Umbilical cord (tissue), 2 donors: Measurements from ENCODE around the gene KANK4. TPM values are rescaled to one million over a fixed set of nuclear protein-coding genes. Genes with fewer than 3 reads are reported as not detected.
A peak's percentile ranks its signal among the peaks of the same experiment; 100 is the strongest.
"Not testable (repeated sequence)": the region's sequence is repeated elsewhere in the genome, so short reads cannot be mapped to it uniquely, and the experiment has no call there.

ENCODE experiments used
- DNase-seq: peaks from one replicate; pipeline ENCODE4 v3.0.0-alpha.2; 2015; ENCODE audit warnings: low spot score
- total RNA-seq: library from RNA; depleted of rRNA; stranded (reverse); fragments of >200 nt; gene quantifications from one replicate; pipeline ENCODE4 v1.2.3, GENCODE V29; 2014; ENCODE audit warnings: low replicate concordance; ENCODE audit not compliant: insufficient read depth

Gene KANK4
- total RNA-seq, 1 donor from 2014 or later: 16.1 TPM

DNA sequence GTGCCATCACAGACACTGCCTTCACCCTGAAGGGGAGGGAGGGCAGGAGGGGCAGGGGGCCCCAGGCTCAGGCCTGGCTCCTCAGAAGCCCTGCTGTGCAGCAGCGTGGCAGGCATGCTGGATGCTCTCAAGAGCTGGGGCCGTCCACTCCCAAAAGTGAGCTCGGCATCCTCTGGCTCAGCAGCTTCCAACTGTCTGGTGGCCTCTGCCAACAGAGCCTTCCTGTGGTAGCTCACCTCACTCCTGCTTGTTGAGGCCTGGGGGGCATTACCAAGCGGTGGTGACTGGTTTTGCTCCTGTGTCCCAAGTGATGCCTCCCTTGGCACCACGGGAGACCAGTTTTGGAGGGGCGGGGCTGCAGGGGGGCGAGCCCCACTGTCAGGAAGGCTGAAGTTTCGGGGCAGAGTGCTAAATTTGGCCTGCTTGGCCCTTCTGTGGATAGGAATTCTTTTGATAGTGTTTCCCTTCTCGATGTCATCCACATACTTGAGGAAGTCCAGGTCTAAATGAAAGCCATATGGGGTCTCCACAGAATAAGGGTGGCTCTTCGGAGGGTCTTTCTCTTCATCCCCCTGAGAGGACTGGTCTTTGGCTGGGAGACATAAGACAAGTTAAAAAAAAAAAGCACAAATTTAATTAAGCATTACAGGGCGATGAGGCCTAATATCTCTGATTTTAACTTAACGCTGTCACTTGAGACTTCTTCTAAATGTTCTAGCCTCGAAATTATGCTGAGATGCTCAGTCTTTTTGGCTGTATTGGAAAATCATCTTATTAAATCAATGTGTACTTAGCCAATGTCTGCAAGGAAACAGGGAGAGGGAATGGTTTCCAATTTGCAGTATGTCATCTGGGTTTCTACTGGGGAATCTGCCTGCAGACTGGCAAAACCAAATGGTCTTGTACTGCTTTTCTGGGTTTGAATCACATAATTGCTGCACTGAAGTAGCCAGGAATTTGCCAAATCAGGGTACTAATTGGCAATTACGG is 44.4 kb downstream of the KANK4 start:
- no peak for DNase-seq

DNA sequence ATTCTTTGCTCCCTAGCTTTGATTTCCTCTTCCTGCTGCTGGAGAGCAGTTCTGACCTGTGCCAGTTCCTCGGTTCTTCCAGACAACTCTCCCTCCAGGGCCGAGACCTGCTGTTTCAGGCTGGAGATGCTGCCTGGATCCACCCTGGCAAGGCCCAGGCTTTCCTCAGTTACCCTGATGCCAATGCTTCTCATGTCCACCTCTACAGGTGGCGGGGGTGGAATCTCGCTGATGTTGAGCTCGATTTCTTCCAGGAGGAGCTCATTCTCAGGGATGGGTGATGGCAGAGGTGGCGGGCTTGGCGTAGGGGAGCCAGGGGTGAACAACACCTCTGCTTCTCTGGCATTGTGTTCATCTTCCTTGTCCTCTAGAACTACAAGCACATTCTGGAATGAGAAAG is 45.3 kb downstream of the KANK4 start:
- no peak for DNase-seq

DNA sequence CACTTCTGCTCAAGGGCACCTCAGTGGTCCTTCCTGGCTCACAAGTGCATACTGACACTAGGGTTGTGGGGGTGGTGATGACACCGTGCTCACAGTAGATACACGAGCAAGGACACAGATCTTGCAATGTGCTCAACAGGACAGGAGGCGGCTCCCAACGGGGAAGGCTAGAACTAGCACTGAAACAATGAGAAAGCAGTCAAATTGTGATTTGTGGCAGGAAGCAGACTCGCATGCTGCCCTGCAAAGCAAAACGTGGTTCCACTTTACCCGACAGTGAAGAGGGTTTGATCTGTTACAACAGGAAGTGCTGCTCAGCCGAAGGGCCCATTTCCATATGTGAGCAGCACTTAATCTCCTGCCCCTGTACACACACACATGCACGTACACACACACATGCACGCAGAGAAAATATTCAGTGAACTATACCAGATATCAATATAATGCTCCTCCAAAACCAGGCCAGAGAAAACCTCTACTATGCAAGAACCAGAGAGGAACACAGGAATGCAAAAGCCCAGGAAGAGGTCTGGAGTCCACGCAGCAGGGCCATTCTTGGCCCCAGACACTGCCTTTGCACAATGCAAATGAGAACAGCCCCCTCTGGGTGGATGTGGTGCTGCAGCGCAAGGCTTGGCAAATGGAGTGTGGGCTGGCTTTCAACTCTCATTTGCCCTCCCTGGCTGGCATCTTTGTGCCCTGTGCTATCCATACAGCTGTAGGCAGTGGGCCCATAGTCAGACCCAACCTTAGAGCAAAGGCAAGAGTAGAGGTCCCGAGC is 47.1 kb downstream of the KANK4 start:
- DNase-seq: no peak

DNA sequence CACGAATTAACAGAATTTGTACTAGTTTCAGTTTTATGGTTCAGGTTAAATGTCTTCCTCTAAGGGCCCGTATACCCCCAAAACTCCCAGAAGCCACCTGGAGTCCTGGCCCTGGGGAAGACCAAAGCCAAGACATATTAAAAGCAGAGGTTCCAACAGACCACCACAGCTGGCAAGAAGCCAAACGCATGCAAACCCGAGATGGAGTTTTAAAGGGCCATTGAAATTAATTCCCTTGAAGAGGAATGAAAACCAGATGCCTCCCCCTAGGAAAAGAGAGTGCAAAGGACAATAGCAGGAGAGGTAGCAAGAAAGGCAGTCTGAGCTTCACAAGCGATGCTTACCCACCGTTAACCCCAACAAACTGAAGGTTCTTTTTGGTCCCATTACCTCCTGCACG is 48.1 kb downstream of the KANK4 start:
- DNase-seq: no peak

DNA sequence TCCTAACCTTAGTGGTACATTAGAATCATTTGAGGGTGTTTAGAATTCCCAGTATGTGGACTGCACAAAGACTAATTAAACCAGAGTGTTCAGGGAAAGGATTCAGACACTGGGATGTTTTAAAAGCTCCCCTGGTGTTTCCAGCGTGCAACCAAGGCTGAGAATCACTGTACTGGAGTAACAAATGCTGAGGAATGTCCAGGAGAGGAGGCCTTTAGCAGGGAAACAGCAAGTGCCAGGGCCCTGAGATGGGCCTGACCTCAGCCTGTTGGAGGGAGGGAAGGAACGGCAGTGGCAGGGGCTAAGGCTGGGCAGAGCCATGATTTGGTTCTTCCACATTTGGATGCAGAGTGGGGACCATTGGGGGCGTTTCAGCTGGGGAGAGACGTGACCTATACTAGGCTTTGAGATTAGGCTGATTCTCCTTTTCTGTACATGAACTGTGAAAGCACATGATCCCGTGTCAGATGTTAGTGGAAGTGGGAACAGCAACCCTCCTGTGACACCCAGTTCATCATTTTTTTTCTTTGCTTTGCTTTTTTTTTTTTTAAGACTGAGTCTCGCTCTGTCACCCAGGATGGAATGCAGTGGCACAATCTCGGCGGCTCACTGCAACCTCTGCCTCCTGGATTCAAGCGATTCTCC is 49.3 kb downstream of the KANK4 start:
- DNase-seq: no peak

DNA sequence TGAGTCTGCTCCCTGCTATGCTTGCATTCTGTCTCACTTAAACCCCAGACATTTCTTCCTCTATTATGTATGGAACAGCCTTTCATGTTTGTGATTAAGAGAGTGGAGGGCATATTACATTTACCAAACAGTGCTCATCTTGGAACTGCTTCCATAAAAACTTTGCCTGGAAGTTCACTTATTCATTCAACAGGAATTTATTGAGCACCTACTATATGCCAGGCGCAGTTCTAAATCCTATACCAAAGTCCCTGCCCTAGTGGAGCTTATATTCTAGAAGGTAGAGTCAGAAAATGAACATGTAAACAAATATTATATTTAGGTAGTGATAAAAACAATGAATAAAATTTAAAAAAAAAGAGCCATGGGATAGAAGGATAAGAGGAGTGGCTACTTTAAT is 49.8 kb downstream of the KANK4 start:
- DNase-seq: no peak

DNA sequence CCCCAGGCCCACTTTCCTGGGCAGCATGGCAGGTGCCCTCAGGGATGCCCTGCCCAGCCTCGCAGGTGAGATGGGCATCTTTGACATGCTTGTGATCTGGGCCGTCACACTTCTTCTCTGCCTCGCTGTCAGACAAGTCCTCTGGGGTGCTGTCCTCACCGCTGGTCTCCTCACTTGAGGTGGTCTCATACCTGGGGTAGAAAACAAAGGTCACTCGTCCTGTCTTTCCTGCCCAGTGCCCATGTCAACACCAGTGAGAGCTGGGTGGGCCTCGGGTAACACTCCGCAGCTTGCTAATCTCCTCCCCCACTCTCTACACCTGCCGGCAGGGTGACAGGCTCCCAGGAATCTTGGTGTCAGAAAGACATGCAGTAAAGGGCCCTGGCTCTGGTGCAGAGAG is 50.9 kb downstream of the KANK4 start:
- no peak for DNase-seq

DNA sequence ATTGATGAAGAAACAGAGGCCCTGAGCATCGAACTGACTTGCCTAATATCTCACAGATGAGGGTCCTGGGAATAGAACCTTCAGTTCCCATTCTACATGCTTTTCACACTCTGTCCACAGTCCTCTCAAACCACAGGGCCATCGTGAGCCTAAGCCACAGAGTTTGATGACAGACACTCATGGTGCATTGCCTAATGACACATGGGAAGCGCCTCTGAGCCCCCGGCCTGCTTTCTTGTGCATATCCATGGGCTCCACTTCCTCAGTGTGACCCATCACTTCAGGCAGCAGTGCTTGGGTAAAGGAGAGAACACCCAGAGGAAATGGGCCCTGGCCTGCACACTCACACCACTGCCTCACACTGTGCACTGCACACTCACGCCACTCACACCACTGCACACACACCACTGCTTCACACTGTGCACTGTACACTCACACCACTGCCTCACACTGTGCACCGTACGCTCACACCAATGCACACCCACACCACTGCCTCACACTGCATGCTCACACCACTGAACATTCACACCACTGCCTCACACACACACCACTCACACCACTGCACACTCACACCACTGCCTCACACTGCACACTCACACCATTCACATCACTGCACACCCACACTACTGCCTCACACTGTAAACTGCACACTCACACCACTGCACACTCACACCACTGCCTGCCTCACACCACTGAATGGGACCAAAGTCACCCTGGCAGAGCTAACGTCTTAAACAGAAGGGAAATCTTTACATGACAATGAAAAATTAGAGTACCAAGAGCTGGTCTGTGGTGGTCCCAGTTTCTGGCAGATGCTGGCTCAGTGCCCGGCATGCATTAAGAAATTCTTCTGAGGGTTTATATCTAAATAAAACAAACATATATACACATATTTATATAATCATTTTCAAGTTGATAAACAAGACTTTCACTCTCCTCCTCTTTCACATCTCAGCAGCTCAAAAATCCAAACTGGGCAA is 53.0 kb downstream of the KANK4 start:
- DNase-seq: no peak

DNA sequence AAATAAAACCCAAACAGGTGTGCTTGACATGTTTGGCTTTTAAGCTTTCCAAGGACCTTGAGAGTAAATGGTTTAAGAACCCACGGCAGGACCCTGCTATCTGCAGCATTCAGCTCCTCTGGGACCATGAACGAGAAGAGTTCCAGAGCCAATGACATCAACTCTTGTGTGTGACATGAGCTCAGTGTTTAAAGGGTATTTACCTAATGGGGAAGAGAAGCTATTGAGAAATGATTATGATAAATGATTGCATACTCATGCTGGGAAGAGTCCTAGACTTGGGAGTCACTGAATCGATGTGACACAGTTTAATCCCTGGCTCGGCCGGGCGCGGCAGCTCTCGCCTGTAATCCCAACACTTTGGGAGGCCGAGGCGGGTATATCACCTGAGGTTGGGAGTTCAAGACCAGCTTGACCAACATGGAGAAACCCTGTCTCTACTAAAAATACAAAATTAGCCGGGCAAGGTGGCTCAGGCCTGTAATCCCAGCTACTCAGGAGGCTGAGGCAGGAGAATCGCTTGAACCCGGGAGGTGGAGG is 55.4 kb downstream of the KANK4 start:
- DNase-seq: no peak

DNA sequence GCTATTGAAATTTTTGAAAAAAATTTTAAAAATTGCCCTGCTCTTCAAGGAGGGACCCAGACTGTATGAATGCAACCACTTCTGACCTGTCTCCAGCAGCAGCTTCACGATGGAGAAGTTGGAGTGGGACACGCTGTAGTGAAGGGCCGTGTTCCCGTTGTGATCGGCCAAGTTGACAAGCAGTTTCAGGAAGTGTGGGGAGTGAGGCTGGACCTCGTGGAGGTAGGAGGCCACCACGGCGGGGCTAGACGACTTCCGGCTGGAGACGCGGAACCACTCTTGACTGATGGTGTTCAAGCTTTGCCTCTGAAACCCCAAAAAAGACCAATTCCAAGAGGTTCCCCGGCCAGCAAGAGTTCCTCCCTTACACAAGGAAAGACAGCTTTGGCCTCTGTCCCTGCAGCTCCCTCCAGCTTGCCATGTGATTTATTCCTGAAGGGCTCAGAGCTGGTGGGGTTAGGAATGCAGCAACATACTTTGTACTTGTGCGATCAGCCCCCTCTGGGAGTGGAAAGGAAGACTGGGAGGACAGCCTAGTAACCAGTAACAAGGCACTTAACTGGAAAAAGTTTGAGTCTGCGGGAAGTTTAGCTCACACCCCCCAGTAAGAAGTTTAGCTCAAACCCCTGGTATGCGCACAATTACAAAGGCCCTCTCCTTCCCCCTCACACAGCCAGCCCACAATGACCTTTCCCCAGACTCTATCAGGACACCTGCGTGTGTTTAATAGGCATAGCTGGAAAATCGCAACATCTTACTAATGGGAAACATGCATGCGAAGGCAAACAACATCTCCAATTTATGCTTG is 56.0 kb downstream of the KANK4 start:
- no peak for DNase-seq

DNA sequence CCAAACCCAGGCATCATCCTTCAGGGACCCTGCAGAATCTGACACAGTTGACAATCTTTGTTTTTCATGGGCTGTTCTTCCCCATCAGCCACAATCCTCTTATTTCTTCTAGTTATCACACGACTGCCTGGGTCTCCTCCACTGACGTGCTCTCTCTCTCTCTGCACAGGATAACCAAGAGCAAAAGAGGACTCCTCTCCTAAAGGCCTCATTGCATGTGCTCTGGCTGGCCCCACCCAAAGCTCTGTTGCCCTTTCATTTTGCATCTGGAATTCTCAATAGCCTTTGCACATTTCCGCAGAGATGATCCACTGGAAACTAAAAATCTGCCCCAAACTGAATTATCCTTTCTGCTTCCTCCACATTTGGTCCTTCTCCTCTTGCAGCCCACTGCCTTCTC is 58.5 kb downstream of the KANK4 start:
- no peak for DNase-seq

DNA sequence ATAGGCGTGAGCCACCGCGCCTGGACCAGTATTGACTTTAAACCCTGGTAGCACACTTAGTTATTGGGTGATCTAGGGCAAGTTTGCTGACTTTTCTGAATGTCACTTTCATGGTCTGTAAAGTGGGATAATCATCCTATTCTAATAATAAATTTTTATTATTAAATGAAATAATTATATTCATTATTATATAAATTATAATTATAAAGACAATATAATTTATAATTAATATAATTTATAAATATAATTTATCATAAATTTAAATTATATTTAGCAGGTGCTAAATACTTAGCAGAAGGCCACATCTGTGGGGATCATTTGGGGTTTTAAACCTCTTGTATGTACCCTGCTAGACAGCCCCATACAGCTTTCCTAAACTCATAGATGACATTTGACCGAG is 59.7 kb downstream of the KANK4 start:
- no peak for DNase-seq

DNA sequence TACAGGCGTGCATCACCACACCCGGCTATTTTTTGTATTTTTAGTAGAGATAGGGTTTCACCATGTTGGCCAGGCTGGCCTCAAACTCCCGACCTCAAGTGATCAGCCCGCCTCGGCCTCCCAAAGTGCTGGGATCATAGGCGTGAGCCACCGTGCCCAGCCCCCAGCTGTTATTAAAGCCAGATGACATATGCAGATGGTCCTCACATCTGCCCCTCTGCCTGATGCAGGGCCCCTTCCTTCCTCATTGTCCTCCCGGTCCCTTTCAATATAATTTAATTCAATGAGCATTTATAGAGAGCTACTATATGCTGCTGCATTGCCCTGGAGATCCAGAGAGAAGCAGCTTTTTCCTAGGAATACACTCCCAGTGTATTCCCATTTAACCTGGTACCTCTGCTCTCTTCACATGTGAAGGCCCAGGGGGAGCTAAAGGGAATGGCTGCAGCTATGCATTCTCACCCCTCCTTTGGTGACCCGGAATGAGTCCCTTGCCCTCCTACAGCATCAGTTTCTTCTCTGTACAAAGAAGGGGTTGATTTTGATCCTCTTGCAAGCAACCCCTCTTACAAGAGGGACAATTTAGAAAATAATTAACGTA is 69.0 kb downstream of the KANK4 start:
- DNase-seq: no peak

DNA sequence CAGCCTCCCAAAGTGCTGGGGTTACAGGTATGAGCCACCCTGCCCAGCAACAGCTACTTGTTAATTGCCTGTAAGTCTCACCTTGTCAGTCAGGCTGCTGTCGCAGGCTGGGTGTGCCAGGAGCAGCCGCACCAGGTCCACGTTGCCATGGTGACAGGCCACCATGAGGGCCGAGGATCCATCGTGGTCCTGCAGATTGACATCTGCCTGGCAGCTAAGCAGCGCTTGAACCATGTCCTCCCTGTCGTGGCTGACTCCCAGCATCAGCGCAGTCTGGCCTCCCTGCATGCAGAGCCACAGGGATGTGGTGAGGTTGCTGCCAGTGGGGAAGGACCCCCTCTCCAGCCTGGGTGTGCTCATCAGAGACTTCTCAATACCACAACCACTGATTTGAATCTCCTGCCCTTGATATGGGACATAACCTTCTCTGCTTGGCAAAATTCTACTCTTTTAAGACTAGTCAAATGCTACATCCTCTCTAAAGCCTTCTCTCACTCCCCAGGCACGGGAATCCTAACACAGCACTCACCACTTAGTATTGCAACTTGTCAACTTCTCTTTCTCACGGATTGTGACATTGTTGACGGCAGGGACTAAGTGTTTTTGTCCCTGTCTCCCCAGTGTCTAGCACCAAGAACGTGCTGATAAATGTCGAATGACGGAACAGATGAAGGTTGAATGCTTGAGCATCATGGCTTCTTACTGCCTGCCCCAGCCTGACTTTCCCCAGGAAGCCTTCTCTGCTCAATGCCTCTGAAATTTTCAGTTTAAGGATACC is 71.7 kb downstream of the KANK4 start:
- no peak for DNase-seq

DNA sequence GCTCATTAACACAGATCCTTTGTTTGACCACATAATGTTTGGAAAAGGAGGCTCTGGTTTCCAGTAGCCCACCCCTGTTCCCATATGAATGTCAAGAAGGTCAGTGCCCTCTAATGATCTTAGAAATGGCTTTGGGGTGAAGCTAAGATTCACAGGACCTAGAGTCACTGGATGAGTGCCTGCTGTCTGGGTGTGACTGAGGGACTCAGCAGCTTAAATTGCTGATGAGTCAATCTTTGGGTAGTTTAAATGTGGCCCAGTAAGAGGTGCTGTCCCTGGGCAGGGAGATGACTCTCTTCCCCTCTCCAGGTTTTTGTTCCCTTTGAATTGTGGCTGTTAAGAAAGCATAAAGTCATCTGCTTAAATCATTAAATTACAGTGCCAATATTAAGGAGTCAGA is 74.0 kb downstream of the KANK4 start:
- no peak for DNase-seq

DNA sequence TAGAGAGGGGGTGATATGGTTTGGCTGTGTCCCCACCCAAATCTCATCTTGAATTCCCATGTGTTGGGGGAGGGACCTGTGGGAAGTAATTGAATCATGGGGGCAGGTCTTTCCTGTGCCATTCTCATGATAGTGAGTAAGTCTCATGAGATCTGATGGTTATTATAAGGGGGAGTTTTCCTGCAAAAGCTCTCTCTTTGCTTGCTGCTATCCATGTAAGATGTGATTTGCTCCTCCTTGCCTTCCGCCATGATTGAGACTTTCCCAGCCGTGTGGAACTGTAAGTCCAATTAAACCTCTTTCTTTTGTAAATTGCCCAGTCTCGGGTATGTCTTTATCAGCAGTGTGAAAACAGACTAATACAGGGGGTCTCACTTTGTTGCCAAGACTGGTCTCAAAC is 74.9 kb downstream of the KANK4 start:
- DNase-seq: not testable (repeated sequence)

DNA sequence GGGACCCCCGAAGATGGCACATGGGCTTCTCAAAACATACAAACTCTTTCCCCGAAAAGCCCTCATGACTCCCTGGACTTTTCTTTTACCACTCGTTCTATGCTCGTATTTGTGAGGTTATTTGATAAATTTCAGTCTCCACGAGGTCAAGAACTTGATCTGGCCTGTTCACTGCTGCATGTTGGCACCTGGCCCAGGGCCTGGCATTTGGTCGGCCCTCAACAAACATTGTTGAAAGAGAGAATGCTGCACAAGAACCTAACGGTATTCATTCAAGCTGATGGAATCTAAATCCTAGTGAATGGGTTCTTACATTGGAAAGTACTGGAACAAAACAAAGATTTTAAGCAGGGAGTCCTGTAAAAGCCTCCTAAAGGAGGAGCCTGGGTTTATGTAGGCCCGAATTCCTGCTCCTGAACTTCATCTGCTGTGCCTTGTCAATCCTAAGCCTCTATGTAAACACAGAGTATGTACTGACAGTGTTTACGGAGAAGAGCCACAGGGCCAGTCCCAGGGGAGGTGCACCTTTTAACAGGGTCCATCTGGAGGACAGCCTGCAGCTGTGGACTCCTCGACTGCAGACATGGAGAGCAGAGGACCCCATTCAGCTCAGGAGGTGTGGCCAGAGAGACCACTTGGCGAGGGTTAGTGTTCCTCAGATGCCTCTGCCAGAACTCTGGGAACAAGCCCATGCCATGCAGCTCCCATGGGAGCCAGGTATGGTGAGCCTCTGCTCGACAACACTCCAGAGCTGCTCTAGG is 77.7 kb downstream of the KANK4 start:
- peak; percentile 48 for DNase-seq
